ENCODE measurements around the gene PNPT1. TPM values are rescaled to one million over a fixed set of nuclear protein-coding genes. Genes with fewer than 3 reads are reported as not detected.
"Not testable (repeated sequence)": the region's sequence is repeated elsewhere in the genome, so short reads cannot be mapped to it uniquely, and the experiment has no call there.

Gene PNPT1
- total RNA-seq, 1 donor from 2014 or later, result 17.8 TPM

DNA sequence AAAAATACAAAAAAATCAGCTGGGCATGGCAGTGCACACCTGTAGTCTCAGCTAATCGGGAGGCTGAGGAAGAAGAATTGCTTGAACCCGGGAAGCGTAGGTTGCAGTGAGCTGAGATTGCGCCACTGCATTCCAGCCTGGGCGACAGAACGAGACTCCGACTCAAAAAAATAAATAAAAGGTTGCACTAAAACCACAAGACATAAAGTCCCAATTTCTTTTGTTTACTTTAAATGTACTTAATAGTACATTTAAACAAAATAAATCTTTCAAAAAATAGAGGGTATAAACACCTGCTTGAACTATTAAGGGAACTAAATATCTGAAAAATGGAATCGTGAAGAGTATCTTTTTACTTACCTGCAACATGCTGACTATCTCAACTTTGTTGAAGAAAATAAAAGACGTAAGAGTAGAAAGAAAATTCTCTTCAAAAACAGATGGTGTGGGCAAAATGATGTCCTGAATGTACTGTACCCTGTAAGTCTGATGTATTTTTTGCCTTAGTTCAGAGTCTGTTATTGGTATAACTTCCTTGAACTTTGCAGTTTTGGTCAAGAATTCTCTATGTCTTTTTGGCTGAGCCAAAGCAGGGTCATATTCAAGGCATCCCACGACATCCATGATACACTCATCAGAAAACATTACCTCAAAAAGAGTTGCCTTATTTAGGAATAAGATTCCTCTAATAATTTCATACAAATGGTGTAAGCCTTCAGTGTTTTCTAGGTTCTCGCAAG, 95.4 kb downstream of the PNPT1 start:
- H3K27ac Mint-ChIP-seq (ENCODE audit: unreplicated experiment), result no peak overlapping the region
- H3K9me3 Mint-ChIP-seq (ENCODE audit: unreplicated experiment), result no peaks in the 10 kb centered on the region
- DNase-seq (ENCODE audit: extremely low spot score, unreplicated experiment), result no peak
- H3K4me1 Mint-ChIP-seq (ENCODE audit: unreplicated experiment), result no peaks in the 10 kb centered on the region
- no peaks in the 10 kb centered on the region for H3K27me3 Mint-ChIP-seq (ENCODE audit: unreplicated experiment)
- TF ChIP-seq, protein P1, sequence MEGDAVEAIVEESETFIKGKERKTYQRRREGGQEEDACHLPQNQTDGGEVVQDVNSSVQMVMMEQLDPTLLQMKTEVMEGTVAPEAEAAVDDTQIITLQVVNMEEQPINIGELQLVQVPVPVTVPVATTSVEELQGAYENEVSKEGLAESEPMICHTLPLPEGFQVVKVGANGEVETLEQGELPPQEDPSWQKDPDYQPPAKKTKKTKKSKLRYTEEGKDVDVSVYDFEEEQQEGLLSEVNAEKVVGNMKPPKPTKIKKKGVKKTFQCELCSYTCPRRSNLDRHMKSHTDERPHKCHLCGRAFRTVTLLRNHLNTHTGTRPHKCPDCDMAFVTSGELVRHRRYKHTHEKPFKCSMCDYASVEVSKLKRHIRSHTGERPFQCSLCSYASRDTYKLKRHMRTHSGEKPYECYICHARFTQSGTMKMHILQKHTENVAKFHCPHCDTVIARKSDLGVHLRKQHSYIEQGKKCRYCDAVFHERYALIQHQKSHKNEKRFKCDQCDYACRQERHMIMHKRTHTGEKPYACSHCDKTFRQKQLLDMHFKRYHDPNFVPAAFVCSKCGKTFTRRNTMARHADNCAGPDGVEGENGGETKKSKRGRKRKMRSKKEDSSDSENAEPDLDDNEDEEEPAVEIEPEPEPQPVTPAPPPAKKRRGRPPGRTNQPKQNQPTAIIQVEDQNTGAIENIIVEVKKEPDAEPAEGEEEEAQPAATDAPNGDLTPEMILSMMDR (IDR thresholded peaks at IDR 0.05), result no peak
- peaks cover 33% of the 10 kb centered on the region for H3K36me3 Mint-ChIP-seq (ENCODE audit: unreplicated experiment)
- H3K4me3 Mint-ChIP-seq (ENCODE audit: unreplicated experiment), result no peak overlapping the region

DNA sequence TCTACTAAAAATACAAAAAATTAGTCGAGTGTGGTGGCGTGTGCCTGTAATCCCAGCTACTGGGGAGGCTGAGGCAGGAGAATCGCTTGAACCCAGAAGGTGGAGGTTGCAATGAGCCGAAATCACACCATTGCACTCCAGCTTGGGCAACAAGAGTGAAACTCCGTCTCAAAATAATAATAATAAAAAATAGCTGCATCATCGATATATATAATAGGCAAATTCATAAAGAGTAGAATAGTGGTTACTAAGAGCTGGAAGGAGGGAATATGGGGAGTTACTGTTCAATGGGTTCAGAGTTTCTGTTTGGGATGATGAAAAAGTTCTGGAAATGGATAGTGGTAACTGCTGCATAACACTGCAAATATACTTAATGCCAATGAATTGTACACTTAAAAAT, 96.8 kb downstream of the PNPT1 start:
- peaks cover 27% of the 10 kb centered on the region for H3K36me3 Mint-ChIP-seq (ENCODE audit: unreplicated experiment)
- not testable (repeated sequence) for H3K27ac Mint-ChIP-seq (ENCODE audit: unreplicated experiment); H3K27me3 Mint-ChIP-seq (ENCODE audit: unreplicated experiment); DNase-seq (ENCODE audit: extremely low spot score, unreplicated experiment); H3K4me1 Mint-ChIP-seq (ENCODE audit: unreplicated experiment); H3K4me3 Mint-ChIP-seq (ENCODE audit: unreplicated experiment); H3K9me3 Mint-ChIP-seq (ENCODE audit: unreplicated experiment)

DNA sequence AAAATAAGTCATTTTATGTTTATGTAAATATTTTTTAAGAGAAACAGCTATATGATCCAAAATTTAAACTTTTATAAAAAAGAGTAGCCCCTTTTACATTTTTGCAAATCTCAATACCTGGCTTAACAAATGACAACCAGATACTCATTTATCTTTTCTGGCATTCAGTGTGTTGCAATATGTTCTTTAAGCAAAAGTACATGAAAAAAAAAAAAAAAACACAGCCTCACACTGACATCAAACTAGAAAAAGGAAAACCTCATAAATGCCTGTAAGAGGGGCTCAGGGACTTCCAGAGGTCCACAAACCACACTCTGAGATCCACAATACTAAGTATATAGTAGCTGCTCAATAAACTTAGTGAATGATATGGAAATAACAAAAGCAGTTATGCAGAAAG, 98.1 kb downstream of the PNPT1 start:
- Mint-ChIP-seq H3K36me3 (ENCODE audit: unreplicated experiment) (peaks cover 29% of the 10 kb centered on the region), H3K27me3 (ENCODE audit: unreplicated experiment) (no peaks in the 10 kb centered on the region), H3K4me1 (ENCODE audit: unreplicated experiment) (peaks cover 5% of the 10 kb centered on the region), H3K27ac (ENCODE audit: unreplicated experiment) (no peak overlapping the region), H3K4me3 (ENCODE audit: unreplicated experiment) (no peak overlapping the region), H3K9me3 (ENCODE audit: unreplicated experiment) (no peaks in the 10 kb centered on the region)
- TF ChIP-seq, protein P1 (IDR thresholded peaks at IDR 0.05), result no peak
- no peak for DNase-seq (ENCODE audit: extremely low spot score, unreplicated experiment)

DNA sequence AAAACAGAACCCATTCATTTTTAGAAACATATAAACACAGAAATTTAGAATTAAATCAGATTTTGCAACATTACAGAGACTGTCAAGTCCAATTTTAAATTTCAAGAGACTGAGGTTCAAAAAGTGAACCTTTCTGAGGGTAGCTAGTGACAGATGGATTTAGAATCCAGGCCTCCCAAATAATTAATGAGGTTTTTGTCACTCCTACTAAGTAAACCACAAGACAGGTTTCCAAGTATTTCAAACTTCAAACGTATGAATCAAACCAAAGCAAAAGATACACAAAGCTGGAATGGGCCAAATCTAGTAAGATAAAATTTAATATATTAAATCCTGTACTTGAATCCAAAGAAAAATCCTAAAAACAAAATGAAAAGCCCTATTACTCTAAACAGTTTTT, 101.5 kb downstream of the PNPT1 start:
- H3K4me1 Mint-ChIP-seq (ENCODE audit: unreplicated experiment), result peaks cover 5% of the 10 kb centered on the region
- peaks cover 17% of the 10 kb centered on the region for H3K36me3 Mint-ChIP-seq (ENCODE audit: unreplicated experiment)
- TF ChIP-seq, protein P1 (IDR thresholded peaks at IDR 0.05), result no peak
- no peak for DNase-seq (ENCODE audit: extremely low spot score, unreplicated experiment)
- no peaks in the 10 kb centered on the region for H3K27me3 Mint-ChIP-seq (ENCODE audit: unreplicated experiment)
- H3K27ac Mint-ChIP-seq (ENCODE audit: unreplicated experiment), result no peak overlapping the region
- H3K4me3 Mint-ChIP-seq (ENCODE audit: unreplicated experiment), result no peak overlapping the region
- no peaks in the 10 kb centered on the region for H3K9me3 Mint-ChIP-seq (ENCODE audit: unreplicated experiment)

DNA sequence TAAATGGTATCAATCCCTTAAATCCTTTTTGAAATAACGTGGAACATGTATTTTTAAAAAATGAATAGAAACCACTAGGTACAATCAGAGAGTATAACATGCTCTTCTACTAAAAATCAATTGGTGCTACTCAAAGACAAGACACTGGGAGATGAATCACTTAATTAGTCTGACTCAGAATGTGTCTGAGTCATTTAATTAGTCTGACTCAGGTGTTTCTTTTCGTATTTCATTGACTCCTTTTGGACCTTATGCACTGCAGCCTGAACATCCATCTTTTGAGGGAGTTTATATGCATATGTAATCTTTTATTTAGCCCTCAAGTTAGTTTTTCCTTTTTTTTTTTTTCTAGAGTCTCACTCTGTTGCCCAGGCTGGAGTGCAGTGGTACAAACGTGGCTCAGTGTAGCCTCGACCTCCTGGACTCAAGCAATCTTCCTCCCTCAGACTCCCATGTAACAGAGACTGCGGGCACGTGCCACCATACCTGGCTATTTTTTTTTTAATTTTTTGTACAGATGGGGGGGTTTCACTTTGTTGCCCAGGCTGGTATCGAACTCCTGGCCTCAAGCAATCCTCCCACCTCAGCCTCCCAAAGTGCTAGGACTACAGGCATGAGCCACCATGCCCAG, 102.7 kb downstream of the PNPT1 start:
- DNase-seq (ENCODE audit: extremely low spot score, unreplicated experiment), result no peak
- Mint-ChIP-seq H3K9me3 (ENCODE audit: unreplicated experiment) (no peaks in the 10 kb centered on the region), H3K36me3 (ENCODE audit: unreplicated experiment) (peaks cover 14% of the 10 kb centered on the region), H3K4me3 (ENCODE audit: unreplicated experiment) (no peak overlapping the region), H3K4me1 (ENCODE audit: unreplicated experiment) (peaks cover 5% of the 10 kb centered on the region), H3K27me3 (ENCODE audit: unreplicated experiment) (no peaks in the 10 kb centered on the region), H3K27ac (ENCODE audit: unreplicated experiment) (no peak overlapping the region)
- TF ChIP-seq, protein P1 (IDR thresholded peaks at IDR 0.05), result no peak

Data from osteocyte (in vitro differentiated cells).